HG02943 (cell line): Measurements from ENCODE around the gene BRAP.
A peak's percentile ranks its signal among the peaks of the same experiment; 100 is the strongest.
"Not testable (repeated sequence)": the region's sequence is repeated elsewhere in the genome, so short reads cannot be mapped to it uniquely, and the experiment has no call there.

ENCODE experiments used
- ATAC-seq: cut with Tn5 transposase; IDR thresholded peaks from one replicate; pipeline ENCODE4 v1.9.1; 2021; ENCODE audit warnings: mild to moderate bottlenecking, low read depth, moderate library complexity; ENCODE audit not compliant: unreplicated experiment

Gene BRAP

GRCh38 chr12:111685811-111686573 lies at the start of gene BRAP, which contains the start of gene ACAD10:
BRAP (minus strand) TSS chr12:111685956; CDS start chr12:111685792, 164 bp downstream.
ACAD10 (plus strand) TSS chr12:111686053; CDS start chr12:111692710, 6,657 bp downstream.
- peak; percentile 84 for ATAC-seq

- no peak for ATAC-seq
Measured at GRCh38 chr12:111733340-111733915, 47.7 kb upstream of the BRAP start.

DNA sequence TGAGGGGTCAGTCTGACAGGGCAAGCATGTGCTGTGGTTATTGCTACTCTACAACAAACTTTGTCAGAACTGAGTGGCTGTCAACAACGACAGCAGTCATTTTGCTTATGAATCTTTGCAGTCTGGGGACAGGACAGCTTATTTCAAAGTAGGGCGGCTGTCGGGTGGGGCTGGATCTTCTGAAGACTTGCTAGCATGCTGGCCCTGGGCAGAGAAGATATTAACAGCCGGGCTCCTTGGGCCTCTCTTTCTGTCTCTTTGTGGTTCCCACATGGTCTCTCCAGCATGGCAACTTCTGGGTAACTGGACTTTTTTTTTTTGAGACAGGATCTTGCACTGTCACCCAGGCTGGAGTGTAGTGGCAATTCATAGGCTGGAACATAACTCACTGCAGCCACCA lies 47.0 kb upstream of the BRAP start:
- ATAC-seq: no peak

- no peak for ATAC-seq
Measured at GRCh38 chr12:111730420-111730819, 44.7 kb upstream of the BRAP start.

DNA sequence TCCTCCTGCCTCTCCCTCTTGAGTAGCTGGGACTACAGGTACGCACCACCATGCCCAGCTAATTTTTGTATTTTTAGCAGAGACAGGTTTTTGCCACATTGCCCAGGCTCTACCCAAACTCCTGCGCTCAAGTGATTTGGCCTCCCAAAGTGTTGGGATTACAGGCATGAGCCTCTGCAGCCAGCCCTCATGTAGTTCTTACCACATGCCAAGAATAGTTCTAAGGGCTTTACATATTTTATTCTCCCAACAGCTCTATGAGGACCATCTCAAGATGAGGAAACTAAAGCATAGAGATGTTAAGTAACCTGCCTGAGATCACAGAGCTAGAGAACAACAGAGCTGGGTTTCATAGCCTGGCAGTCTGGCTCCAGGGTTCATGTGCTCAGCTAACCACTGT lies 43.0 kb upstream of the BRAP start:
- no peak for ATAC-seq

- not testable (repeated sequence) for ATAC-seq
Measured at GRCh38 chr12:111723646-111724360, 38.0 kb upstream of the BRAP start.

DNA sequence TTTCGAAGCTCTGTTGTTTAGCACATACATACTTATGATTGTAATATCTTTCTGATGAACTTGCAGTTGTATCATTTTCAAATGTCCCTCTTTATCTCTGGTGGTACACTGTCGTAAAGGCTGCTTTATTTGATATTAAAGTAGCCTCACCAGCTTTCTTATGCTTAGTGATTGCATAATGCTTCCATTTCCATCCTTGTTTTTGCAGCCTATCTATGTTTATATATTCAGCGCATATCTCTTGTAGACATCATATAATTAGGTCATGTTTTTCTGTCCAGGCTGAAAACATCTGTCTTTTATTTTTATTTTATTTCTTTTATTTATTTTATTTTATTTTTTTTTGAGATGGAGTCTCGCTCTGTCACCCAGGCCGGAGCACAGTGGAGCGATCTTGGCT lies 34.7 kb upstream of the BRAP start:
- ATAC-seq: no peak

DNA sequence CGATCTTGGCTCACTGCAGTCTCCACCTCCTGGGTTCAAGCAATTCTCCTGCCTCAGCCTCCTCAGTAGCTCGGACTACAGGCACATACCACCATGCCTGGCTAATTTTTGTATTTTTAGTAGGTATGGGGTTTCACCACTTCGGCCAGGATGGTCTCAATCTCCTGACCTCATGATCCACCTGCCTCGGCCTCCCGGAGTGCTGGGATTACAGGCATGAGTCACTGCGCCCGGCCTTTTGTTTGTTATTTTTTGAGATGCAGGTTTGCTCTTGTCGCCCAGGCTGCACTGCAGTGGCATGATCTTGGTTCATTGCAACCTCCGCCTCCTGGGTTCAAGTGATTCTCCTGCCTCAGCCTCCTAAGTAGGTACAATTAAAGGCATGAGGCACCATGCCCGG lies 33.6 kb upstream of the BRAP start:
- ATAC-seq: not testable (repeated sequence)

GRCh38 chr12:111715279-111715678 lies 29.5 kb upstream of the BRAP start:
- ATAC-seq: no peak

DNA sequence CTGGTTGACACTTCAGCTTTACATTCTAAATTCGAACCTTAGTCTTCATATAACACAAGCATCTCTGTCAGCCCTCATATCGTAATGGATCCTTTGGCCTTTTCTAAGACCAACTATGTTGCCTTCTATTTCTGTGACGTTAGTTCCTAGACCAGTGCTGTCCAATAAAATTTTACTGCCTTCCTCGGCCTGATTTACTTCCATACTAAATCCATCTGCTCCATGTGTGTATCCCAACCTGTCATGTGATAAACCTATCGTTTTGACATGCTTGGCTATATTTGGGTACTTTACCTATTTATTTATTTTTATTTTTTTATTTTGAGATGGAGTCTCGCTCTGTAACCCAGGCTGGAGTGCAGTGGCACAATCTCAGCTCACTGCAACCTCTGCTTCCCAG lies 20.4 kb upstream of the BRAP start:
- ATAC-seq: no peak

GRCh38 chr12:111705672-111706071 lies 19.9 kb upstream of the BRAP start:
- ATAC-seq: no peak

DNA sequence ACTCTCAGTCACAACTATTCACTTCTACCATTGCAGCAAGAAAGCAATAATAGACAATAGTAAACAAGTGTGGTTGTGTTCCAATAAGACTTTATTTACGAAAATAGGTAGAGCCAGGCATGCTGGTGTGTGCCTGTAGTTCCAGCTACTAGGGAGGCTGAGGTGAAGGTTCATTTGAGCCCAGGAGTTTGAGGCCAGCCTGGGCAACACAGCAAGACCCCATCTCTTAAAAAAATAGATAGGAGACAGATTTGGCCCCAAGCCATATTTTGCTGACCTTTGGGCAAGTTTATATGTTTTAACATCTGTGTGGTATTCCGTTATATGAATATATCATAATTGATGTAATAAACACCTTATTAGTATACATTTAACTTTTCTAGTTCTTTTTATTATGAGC lies 14.2 kb upstream of the BRAP start:
- ATAC-seq: no peak

GRCh38 chr12:111693818-111694217 lies 8.1 kb upstream of the BRAP start:
- no peak for ATAC-seq

- no peak for ATAC-seq
Measured at GRCh38 chr12:111692575-111693210, 6.9 kb upstream of the BRAP start.

DNA sequence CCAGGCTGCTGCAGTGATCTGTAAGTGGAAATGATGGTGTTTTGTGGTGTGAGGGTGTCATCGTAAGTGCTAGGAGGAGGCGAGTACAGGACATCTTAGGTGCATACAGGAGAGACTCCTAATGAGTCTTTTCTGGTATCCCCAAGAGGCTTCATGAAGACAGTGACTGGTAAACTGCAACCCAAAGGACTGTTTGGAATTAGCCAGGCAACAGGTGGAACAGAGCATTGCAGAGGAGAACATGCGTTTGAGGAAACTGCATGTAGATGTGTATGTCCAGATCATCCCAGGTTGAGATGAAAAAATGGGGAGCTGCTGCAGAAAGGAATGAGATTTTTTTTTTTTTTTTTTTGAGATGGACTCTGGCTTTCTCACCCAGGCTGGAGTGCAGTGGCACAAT lies 5.5 kb upstream of the BRAP start:
- ATAC-seq: no peak

- ATAC-seq: no peak
Measured at GRCh38 chr12:111687952-111688351, 2.2 kb upstream of the BRAP start.

- no peak for ATAC-seq
Measured at GRCh38 chr12:111687255-111687654, 1.5 kb upstream of the BRAP start.

GRCh38 chr12:111686574-111687105 lies 884 bp upstream of the BRAP start:
- ATAC-seq: no peak

GRCh38 chr12:111685322-111685810 lies 390 bp downstream of the BRAP start:
- no peak for ATAC-seq

- not testable (repeated sequence) for ATAC-seq
Measured at GRCh38 chr12:111684485-111685198, 1.1 kb downstream of the BRAP start.
